Activated T-cell treated with anti-CD3 and anti-CD28 coated beads, Interleukin-2, amount 50 U/mL, for 4 hours (primary cell): ENCODE results near the gene UVRAG. TPM values are rescaled to one million over a fixed set of nuclear protein-coding genes. Genes with fewer than 3 reads are reported as not detected.
"Not testable (repeated sequence)": the region's sequence is repeated elsewhere in the genome, so short reads cannot be mapped to it uniquely, and the experiment has no call there.

Experiments
- ATAC-seq, 2 donors: fragments of 200-7000 bp; cut with Tn5 transposase; one replicate each; pipeline ENCODE4 v1.10.0; 2021
- DNase-seq: peaks from one replicate; pipeline ENCODE4 v3.0.0-alpha.2; 2020
- H3K27me3 Mint-ChIP-seq: one replicate; pipeline ENCODE4 v1.8.0; 2021; ENCODE audit warnings: low read depth, mixed read lengths
- H3K36me3 Mint-ChIP-seq: one replicate; pipeline ENCODE4 v1.8.0; 2022; ENCODE audit warnings: mixed read lengths; ENCODE audit not compliant: insufficient read depth
- H3K4me1 Mint-ChIP-seq: one replicate; pipeline ENCODE4 v1.8.0; 2021; ENCODE audit warnings: low read depth, mixed read lengths
- H3K4me3 Mint-ChIP-seq: one replicate; pipeline ENCODE4 v1.8.0; 2021; ENCODE audit warnings: mild to moderate bottlenecking, moderate library complexity, mixed read lengths
- H3K9me3 Mint-ChIP-seq: one replicate; pipeline ENCODE4 v1.8.0; 2021; ENCODE audit warnings: mixed read lengths
- total RNA-seq, 3 donors: library from RNA; stranded (reverse); gene quantifications; one replicate each; pipeline ENCODE4 v1.2.1, GENCODE V29; 2021

The UVRAG gene
- total RNA-seq, 3 donors from 2014 or later, result 14.4 to 15.8 (median 14.5) TPM

DNA sequence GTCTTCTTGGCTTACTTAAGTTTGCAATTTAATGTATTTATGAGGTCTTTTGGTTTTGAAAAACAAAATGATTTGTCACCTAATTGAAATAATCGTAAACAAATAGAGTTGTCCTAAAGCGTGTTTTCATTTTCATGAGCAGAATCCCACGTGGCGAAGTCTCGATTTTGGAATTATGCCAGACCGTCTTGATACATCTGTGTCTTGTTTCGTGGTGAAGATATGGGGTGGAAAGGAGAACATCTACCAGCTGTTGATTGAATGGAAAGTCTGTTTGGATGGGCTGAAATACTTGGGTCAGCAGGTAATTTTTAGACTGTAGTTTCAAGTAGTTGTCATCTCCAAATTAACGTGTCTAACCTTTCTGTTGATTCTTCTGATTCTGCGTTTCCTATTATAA is 64.7 kb downstream of the UVRAG start:
- DNase-seq (no peak), ATAC-seq (no peak)
- Mint-ChIP-seq H3K36me3 (peaks cover 9% of the 10 kb centered on the region), H3K4me3 (no peak overlapping the region), H3K9me3 (no peaks in the 10 kb centered on the region), H3K4me1 (peaks cover 8% of the 10 kb centered on the region), H3K27me3 (no peaks in the 10 kb centered on the region)

DNA sequence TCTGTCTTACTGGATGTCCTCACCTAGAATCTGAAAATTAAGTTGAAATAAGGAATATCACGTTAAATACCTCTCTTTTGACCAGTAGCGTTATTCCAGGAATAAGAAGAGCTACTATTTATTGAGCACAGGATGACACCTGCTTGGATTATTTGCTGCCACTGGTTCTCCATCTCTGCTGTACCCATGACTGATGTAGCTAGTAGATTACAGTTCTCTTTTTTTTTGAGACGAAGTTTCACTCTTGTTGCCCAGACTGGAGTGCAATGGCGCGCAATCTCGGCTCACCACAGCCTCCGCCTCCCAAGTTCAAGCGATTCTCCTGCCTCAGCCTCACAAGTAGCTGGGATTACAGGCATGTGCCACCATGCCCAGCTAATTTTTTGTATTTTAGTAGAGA is 65.3 kb downstream of the UVRAG start:
- not testable (repeated sequence) for DNase-seq, H3K4me1 Mint-ChIP-seq, ATAC-seq, H3K4me3 Mint-ChIP-seq, H3K9me3 Mint-ChIP-seq, H3K27me3 Mint-ChIP-seq
- peaks cover 11% of the 10 kb centered on the region for H3K36me3 Mint-ChIP-seq

GRCh38 chr11:75884321-75884720 is 69.3 kb downstream of the UVRAG start:
- Mint-ChIP-seq H3K27me3 (no peaks in the 10 kb centered on the region), H3K9me3 (no peaks in the 10 kb centered on the region), H3K4me3 (no peak overlapping the region), H3K4me1 (peaks cover 11% of the 10 kb centered on the region), H3K36me3 (peaks cover 12% of the 10 kb centered on the region)
- no peak for ATAC-seq
- no peak for DNase-seq

GRCh38 chr11:75888416-75888815 is 73.4 kb downstream of the UVRAG start:
- Mint-ChIP-seq H3K36me3 (peaks cover 21% of the 10 kb centered on the region), H3K27me3 (no peaks in the 10 kb centered on the region), H3K4me3 (no peak overlapping the region), H3K4me1 (peaks cover 28% of the 10 kb centered on the region), H3K9me3 (no peaks in the 10 kb centered on the region)
- DNase-seq, result no peak
- ATAC-seq, result no peak

DNA sequence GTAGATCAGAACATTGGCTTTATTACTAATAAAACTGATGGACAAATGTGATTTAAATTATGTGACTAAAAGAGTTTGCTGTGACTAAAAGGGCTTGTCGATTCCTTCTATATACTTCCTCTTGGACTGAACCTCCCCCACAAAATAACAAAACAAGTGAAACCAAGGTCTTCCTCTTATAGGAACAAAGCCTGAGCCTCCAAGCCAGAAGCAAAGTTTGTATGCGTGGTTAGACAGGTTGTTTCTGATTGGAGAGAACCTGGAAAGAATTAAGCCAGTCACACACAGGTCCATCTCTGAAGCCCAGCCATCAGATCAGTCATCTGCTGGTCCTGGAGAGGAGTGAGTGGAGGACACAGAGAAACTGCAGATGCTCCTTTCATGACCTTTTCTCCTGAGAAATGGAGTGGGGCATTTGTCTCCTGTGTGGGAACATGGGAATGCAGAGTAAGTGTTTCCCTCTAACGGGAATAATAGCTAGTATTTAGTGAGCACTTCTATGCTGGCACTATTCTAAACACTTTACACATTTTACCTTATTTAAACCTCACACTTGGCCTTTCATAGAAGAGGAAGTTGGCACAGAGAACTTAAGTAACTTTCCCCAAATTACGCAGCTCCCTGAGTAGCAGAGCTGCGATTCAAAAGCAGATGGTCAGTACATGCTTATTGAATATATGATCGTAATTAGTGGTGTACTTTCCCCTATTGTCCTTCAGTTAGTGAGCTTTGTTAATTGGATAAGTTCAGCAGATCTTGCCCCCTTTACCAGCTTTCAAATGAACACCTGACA is 77.1 kb downstream of the UVRAG start:
- no peak for ATAC-seq
- Mint-ChIP-seq H3K4me1 (peaks cover 29% of the 10 kb centered on the region), H3K4me3 (no peak overlapping the region), H3K36me3 (peaks cover 15% of the 10 kb centered on the region), H3K27me3 (no peaks in the 10 kb centered on the region), H3K9me3 (no peaks in the 10 kb centered on the region)
- no peak for DNase-seq

GRCh38 chr11:75893251-75893650 is 78.2 kb downstream of the UVRAG start:
- Mint-ChIP-seq H3K36me3 (peaks cover 15% of the 10 kb centered on the region), H3K27me3 (no peaks in the 10 kb centered on the region), H3K4me3 (no peak overlapping the region), H3K4me1 (peaks cover 29% of the 10 kb centered on the region), H3K9me3 (no peaks in the 10 kb centered on the region)
- DNase-seq (no peak), ATAC-seq (no peak)

DNA sequence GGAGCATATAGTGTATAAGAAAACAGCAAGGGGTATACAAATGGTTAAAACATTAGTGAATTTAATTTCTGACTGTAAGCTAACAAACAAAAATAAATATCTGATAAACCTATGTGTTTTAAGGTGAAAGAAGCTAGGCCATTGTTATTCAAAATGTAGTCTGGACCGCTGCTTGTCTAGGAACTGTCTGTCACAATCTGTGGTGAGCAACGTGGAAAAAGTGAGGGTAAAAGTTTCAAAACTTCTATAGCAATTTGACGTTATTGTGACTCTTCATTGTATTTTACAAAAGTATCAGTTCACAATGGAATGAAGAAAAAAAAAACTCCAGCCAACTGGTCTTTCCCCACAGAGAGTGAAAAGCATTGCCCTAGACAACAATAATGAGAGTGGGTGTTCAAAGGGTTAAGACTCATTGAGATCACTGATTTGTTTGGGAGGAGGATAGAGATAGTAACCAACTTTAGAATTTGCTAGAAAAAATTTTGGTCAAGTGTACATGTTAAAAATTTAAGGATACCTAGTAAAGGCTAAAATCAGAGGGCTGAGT is 79.1 kb downstream of the UVRAG start:
- Mint-ChIP-seq H3K9me3 (no peaks in the 10 kb centered on the region), H3K36me3 (peaks cover 16% of the 10 kb centered on the region), H3K4me3 (no peak overlapping the region), H3K27me3 (no peaks in the 10 kb centered on the region), H3K4me1 (peaks cover 25% of the 10 kb centered on the region)
- ATAC-seq, result peak; percentile 38 to 40
- DNase-seq, result no peak

GRCh38 chr11:75896843-75897419 is 81.9 kb downstream of the UVRAG start:
- Mint-ChIP-seq H3K27me3 (no peaks in the 10 kb centered on the region), H3K36me3 (peaks cover 8% of the 10 kb centered on the region), H3K9me3 (no peaks in the 10 kb centered on the region), H3K4me1 (peaks cover 14% of the 10 kb centered on the region), H3K4me3 (no peak overlapping the region)
- ATAC-seq (no peak), DNase-seq (no peak)

DNA sequence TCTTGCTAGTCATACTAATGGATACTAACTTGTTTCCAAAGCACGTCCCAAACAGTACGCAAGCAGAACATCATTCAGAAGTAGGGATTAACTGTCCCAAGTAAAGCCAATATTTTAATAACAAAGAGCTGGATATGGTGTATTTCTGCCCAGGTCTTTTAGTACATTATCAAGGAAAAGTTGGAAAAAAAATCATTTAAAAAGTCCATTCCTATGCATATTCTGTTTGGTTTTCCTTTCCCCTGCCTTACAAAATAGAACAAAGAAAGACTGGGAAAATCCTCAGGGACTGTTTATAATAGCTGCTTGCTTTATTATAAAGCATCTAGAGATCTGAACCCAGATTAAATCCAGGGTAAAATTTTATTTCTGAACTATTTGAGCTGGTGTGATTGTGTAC is 83.9 kb downstream of the UVRAG start:
- H3K27me3 Mint-ChIP-seq, result no peaks in the 10 kb centered on the region
- H3K4me1 Mint-ChIP-seq, result peaks cover 9% of the 10 kb centered on the region
- H3K4me3 Mint-ChIP-seq, result no peak overlapping the region
- ATAC-seq (no peak), DNase-seq (no peak)
- peaks cover 6% of the 10 kb centered on the region for H3K36me3 Mint-ChIP-seq
- no peaks in the 10 kb centered on the region for H3K9me3 Mint-ChIP-seq

DNA sequence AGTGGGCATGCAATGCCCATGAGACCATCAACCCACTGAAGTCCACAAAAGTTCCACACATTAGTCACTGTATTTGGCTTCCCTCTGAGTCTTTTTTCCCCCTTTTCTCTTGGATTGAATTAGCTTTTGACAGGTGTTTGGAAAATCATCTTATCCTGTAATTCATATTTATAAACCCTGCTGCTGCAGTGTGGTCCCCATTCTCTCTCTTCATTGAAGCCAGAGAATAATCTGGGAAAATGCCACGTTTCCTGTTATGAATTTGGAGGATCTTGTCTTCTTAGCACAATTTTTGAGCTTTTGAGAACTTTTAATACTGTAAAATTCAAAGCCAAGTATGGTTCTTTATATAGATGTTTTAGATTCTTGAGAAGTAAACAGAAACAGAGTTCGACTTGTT is 84.8 kb downstream of the UVRAG start:
- no peaks in the 10 kb centered on the region for H3K27me3 Mint-ChIP-seq
- H3K4me3 Mint-ChIP-seq, result no peak overlapping the region
- H3K9me3 Mint-ChIP-seq, result no peaks in the 10 kb centered on the region
- H3K4me1 Mint-ChIP-seq, result peaks cover 6% of the 10 kb centered on the region
- no peak for ATAC-seq
- no peak for DNase-seq
- H3K36me3 Mint-ChIP-seq, result peaks cover 6% of the 10 kb centered on the region

DNA sequence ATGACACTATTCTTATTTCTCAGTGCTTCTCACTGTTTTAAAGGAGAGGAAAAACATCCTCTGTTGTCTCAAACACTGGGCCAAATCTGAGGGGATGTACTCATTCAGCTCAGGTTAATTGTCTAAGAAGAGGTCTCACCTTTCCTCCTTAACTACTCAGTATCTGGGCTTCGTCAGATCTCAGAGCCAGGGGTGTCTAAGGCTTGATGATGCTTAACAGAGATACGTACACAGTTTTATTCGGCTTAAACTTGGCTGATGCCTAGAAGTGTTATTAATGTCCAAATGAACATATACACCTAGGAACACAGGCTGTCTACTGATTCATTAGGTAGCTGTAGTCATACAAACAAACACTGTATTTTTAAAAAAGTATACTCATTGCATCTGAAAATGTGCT is 85.8 kb downstream of the UVRAG start:
- DNase-seq, result no peak
- peaks cover 12% of the 10 kb centered on the region for H3K36me3 Mint-ChIP-seq
- H3K4me1 Mint-ChIP-seq, result peaks cover 6% of the 10 kb centered on the region
- no peak overlapping the region for H3K4me3 Mint-ChIP-seq
- ATAC-seq, result no peak
- H3K27me3 Mint-ChIP-seq, result no peaks in the 10 kb centered on the region
- no peaks in the 10 kb centered on the region for H3K9me3 Mint-ChIP-seq

DNA sequence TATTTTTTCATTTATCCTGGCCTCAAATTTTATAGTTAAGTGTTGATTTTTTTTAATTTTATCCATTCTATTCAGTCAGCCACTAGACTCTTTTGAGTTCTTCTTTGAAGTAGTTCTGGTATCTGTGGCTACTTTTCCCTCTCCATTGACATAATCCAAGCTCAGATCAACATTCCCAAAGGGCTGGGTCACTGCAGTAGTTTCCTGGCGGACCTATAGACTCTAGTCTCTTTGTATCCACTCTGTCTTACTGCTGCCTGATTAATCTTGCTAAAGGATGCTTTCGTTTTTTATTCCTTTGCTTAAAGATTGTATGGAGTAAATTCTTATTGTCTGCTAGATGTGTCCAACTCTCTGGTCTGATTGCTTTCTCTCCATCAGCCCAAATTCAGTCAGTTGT is 87.6 kb downstream of the UVRAG start:
- ATAC-seq, result no peak
- no peaks in the 10 kb centered on the region for H3K9me3 Mint-ChIP-seq
- peaks cover 15% of the 10 kb centered on the region for H3K36me3 Mint-ChIP-seq
- H3K27me3 Mint-ChIP-seq, result no peaks in the 10 kb centered on the region
- no peak overlapping the region for H3K4me3 Mint-ChIP-seq
- no peak for DNase-seq
- peaks cover 10% of the 10 kb centered on the region for H3K4me1 Mint-ChIP-seq

DNA sequence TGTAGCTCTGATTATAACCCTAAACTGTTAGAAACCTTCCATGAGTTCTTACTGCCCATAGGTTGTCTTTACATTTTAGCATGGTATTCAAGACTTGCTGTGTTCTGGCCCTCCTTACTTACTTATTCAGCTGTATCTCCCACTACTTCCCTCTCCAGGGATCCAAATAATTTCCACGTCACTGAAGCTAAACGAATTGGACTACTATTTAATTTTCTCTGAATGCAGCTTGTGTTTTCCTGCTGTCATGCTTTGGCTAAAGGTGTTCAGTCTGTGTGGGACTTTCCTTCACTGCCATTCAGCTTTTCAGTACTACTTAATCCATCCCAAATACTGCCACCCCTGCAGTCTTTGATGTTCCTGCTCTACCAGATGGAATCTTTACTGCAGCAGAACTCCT is 88.3 kb downstream of the UVRAG start:
- H3K27me3 Mint-ChIP-seq, result no peaks in the 10 kb centered on the region
- no peak overlapping the region for H3K4me3 Mint-ChIP-seq
- peaks cover 15% of the 10 kb centered on the region for H3K4me1 Mint-ChIP-seq

GRCh38 chr11:75905434-75905833 is 90.4 kb downstream of the UVRAG start:
- no peaks in the 10 kb centered on the region for H3K9me3 Mint-ChIP-seq
- H3K27me3 Mint-ChIP-seq, result no peaks in the 10 kb centered on the region
- peaks cover 14% of the 10 kb centered on the region for H3K36me3 Mint-ChIP-seq
- H3K4me1 Mint-ChIP-seq, result peaks cover 25% of the 10 kb centered on the region
- no peak for DNase-seq
- no peak for ATAC-seq
- no peak overlapping the region for H3K4me3 Mint-ChIP-seq

More for the DNA sequence above, 88.3 kb downstream of the UVRAG start:
- DNase-seq (no peak), ATAC-seq (no peak)
- Mint-ChIP-seq H3K9me3 (no peaks in the 10 kb centered on the region), H3K36me3 (peaks cover 16% of the 10 kb centered on the region)

- Mint-ChIP-seq H3K27me3 (no peaks in the 10 kb centered on the region), H3K36me3 (peaks cover 23% of the 10 kb centered on the region)
- no peak for ATAC-seq
These were observed 93.0 kb downstream of the UVRAG start for GRCh38 chr11:75907906-75908527.

More at GRCh38 chr11:75907906-75908527, 93.0 kb downstream of the UVRAG start:
- DNase-seq, result no peak
- Mint-ChIP-seq H3K4me3 (no peak overlapping the region), H3K4me1 (peaks cover 22% of the 10 kb centered on the region), H3K9me3 (no peaks in the 10 kb centered on the region)
